Activated effector memory CD4-positive, alpha-beta T cell treated with Interleukin-2 at 50 U/mL for 16 hours (primary cell): ENCODE data around the gene SRSF8.
A peak's percentile ranks its signal among the peaks of the same experiment; 100 is the strongest.
"Not testable (repeated sequence)": the region's sequence is repeated elsewhere in the genome, so short reads cannot be mapped to it uniquely, and the experiment has no call there.

Experiments
- DNase-seq: peaks from one replicate; pipeline ENCODE4 v3.0.0-alpha.2; 2020

The SRSF8 gene, protein sequence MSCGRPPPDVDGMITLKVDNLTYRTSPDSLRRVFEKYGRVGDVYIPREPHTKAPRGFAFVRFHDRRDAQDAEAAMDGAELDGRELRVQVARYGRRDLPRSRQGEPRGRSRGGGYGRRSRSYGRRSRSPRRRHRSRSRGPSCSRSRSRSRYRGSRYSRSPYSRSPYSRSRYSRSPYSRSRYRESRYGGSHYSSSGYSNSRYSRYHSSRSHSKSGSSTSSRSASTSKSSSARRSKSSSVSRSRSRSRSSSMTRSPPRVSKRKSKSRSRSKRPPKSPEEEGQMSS

DNA sequence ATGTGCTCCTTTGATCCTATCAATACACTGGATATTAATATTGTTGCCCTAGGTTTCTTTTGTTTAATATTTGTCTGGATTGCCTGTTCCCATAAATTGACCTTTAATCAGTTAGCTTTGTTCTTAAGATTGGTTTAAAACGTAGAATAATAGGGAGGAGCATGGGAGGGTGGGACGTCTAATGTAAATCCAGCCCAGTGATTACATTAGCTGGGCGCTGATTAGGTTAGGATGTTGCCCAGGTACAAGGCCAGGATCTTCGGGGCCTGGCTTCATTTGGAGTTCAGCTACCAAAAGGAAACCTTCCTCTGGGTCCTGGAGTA is at the start of gene SRSF8:
Gene SRSF8, plus strand, starts transcription at position 204 of the 323 bp plus-strand sequence. CDS start 308 bp downstream, outside the sequence.
- DNase-seq = no peak

DNA sequence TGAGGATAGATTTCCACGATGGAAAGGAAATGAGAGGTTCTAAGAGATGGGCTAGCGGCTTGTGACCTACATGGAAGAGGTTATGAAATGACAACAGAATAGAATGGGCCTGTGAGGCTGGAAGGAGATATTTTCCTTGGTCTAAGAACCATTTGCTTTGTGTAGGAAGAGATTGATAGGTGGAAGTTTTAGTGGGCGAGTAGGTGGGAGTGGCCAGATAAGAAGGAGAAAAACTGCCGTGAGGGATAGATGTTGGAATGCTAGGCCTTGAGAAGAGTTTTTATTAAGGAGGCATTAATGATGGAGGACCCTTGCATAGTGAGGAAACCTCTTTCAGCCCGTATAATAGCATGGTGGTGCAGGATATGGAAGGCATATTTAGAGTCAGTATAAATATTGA is 45.3 kb upstream of the SRSF8 start:
- not testable (repeated sequence) for DNase-seq

DNA sequence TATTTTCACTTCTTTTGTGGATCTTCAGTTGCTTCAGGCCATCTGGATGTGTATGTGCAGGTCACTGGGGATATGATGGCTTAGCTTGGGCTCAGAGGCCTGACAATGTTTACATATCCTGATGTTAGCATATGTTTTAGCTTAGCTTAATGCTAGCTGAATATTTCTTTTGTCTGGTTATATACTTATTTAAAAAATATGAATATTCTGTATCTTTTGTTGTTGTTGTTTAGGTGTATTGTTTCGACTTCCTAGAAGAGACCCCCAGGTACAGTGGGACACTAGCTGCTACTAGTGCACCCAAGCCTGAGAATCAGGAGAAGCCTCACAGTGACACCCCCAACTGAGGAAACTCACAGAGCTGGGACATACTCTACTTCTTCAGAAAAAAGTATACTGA is 41.8 kb upstream of the SRSF8 start, which contains the start of gene KDM4E:
Gene KDM4E, plus strand, starts transcription at position 301 of the 400 bp plus-strand sequence. CDS start 300 bp downstream, outside the sequence.
- no peak for DNase-seq

DNA sequence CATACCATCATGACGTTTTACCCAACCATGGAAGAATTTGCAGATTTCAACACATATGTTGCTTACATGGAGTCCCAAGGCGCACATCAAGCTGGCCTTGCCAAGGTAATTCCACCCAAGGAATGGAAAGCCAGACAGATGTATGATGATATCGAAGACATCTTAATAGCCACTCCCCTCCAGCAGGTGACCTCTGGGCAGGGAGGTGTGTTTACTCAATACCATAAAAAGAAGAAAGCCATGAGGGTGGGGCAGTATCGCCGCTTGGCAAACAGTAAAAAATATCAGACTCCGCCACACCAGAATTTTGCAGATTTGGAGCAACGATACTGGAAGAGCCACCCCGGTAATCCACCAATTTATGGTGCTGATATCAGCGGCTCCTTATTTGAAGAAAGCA is 41.1 kb upstream of the SRSF8 start:
- not testable (repeated sequence) for DNase-seq

DNA sequence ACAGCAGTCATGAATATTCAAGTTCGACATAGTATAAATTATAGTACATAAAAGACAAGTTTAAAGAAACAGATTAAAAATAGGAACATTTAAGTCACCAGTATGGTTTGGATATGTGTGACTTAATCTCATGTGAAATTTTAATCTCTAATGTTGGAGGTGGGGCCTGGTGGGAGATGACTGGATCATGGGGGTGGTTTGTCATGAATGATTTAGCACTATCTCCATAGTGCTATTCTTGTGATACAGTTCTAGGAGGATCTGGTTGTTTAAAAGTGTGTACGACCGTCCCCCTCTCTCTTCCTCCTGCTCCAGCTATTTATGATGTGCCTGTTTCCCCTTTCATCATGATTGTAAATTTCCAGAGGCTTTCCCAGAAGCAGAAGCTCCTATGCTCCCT is 38.4 kb upstream of the SRSF8 start:
- DNase-seq = no peak

DNA sequence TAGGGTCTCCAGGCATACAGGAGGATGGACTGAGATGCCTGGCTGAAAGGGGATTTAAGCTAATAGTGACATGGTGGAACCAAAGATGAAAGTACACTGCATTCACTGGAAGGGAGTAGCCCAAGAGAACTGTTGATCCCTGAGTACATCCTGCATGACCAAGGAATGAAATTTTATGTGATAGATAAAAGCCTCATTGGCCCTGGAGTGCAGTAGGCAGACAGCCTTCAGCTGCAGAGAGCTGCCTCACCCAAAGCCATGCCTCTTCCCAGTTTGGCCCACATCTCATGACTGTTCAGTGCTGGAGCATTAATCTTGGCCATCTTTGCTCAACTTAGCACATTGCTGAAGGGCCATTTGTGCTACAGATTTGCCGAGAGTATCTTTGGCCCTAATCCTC is 33.7 kb upstream of the SRSF8 start:
- DNase-seq = no peak

DNA sequence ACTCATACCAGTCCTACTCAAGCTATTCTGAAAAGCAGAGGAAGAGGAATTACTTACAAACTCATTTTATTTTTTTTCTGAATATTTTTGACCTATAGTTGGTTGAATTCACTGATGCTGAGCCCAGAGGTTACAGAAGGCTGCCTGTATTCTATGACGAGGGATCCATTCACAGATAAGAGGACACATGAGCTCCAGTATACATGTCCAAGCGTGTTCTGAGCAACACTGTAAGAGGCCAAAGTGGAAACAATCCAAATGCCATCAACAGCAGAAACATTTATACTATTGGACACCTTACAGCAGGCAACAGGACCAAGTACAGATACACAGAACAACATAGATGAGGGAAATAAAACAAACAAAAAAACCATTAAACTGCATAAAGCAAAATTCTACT is 31.4 kb upstream of the SRSF8 start:
- no peak for DNase-seq

DNA sequence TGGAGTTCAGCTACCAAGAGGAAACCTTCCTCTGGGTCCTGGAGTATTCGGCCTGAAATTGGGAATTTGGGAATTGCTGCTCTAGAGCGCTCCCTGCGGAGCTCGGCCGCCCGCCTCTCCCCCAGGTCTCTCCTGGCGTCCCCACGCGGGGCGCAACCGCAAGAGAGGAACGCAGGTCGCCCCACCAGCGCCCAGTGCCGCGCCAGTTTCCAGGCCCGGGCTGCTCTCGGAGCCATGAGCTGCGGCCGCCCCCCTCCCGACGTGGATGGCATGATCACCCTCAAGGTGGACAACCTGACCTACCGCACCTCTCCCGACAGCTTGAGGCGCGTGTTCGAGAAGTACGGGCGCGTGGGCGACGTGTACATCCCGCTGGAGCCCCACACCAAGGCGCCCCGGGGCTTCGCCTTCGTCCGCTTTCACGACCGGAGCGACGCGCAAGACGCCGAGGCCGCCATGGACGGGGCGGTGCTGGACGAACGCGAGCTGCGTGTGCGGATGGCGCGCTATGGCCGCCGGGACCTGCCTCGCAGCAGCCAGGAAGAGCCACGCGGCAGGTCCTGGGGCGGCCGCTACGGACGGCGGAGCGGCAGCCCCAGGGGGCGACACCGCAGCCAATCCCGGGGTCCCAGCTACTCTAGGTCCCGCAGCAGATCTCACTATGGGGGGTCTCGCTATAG is 29.2 kb upstream of the SRSF8 start:
- not testable (repeated sequence) for DNase-seq

DNA sequence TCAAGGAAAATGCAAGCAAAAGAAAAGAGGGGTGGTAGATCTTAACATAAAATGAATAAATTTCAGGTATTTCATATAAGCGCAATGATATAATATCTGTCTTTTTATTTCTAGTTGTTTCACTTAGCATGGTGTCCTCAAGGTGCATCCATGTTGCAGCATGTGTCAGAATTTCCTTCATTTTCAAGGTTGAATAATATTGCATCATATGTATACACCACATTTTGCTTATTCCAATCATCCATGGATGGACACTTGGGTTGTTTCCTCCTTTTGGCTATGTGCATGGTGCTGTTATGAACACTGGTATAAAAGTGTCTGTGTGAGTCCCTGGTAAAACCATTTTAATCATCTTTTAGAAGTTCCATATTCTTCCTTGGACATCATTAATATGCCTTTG is 24.5 kb upstream of the SRSF8 start:
- DNase-seq = no peak

DNA sequence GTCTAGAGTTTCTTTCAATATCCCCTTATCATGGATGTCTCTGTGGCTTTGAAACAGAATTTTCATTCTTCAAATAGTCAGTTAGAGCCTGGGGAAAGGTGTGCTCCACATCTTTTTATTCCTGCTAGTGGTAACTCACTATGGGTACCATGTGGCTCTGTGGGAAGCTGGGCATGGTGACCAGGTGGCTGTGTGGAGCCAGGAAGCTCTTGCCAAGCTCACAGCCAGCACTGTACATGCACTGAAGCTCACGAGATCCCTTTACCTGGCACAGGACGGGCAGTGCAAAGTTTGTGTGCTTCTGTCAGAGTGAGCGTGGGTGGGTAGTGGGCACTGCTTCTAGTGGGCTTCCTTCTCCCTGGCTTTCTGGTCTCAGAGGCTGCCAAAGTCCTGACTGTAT is 23.8 kb upstream of the SRSF8 start:
- no peak for DNase-seq

DNA sequence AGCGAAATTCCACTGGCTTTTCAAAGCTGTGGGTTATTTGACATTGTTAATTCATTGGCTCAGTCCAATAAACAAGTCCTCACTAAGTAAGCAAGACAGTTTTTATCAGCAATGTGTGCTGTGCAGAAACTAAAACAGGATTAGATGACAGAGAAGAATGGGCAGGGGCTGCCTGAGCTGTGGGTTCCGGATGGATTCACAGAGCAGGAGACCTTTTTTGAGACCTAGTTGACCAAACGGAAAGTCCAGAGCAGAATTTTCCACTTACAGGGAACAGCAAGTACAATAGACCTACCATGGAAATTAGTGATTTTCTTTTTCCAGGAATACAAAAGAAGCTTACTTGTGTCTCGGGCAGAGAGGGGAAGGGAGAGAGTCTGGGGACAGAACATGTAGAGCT is 22.7 kb upstream of the SRSF8 start:
- no peak for DNase-seq

DNA sequence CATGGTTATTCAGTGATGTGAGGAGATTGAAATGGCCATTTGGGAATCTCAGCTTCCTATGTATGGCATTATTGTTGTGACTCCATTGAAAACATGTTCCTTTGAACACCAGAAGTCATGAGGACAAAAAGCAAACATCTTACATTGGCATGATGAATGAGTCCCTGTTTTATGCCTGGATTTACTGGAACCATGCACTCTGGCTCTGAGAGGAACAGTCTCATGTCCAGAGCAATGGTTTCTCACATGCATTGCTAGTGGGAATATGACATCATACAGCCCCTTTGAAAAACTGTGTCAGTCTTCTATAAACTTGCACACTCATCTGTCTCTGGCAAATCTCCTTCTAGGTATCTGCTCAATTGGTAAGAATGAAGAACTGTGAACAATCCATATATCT is 20.9 kb upstream of the SRSF8 start:
- DNase-seq = no peak

DNA sequence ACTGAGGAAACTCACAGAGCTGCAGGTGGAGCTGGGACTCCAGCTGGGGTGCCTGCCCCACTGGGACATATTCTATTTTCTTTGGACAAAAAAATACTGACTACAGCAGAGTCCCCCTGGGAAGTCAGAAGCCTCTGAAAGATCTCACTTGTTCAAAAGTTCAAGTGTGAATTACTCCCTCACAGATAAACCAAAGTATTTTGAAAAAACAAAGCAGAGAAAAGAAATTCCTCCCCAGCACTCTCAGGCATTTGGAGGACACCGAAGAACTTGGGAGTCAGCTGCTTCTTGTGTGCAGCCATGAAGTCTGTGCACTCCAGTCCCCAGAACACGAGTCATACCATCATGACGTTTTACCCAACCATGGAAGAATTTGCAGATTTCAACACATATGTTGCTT is 17.6 kb upstream of the SRSF8 start, which contains the start of gene KDM4F:
Gene KDM4F, plus strand, starts transcription at position 301 of the 400 bp plus-strand sequence.
- DNase-seq = not testable (repeated sequence)

DNA sequence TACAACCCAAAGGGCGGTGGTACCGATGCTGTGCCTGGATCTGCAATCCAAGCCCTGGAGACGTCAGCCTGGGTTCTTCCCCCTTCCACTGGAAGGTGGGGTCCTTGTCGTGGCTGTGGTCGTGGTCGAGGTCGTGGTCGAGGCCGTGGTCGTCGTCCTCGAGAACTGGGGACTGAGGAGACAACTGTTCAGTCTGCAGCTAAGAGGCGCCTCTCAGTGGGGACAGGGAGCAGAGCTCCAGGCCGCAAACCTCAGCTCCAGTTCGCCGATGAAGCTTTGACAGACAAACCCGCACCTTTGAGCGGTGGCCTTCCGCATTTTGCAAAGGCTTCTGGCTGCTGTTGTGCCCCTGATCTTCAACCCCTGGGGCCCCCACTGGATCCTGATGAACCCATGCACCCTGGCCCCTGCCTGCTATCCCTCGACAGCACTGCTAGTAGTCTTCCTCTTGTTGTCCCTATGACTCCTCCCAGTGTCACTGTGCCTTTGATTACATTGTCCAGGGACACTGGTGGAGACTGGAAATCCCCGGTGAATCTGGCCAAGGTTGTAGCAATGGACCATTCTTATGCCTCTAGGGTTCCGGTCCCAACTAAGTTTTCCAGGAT is 16.0 kb upstream of the SRSF8 start:
- DNase-seq = no peak

DNA sequence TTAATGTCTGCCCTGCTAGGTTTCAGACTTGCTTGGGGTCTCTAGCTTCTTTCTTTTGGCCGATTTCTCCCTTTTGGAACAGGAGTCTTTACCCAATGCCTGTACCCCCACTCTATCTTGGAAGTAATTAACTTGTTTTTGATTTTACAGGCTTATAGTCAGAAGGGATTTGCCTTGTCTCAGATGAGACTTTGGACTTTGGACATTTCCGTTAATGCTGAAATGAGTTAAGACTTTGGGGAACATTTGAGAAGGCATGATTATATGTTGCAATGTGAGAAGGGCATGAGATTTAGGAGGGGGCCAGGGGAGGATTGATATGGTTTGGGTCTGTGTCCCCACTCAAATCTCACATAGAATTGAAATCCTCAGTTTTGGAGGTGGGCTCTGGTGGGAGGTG is 12.4 kb upstream of the SRSF8 start:
- DNase-seq = no peak

DNA sequence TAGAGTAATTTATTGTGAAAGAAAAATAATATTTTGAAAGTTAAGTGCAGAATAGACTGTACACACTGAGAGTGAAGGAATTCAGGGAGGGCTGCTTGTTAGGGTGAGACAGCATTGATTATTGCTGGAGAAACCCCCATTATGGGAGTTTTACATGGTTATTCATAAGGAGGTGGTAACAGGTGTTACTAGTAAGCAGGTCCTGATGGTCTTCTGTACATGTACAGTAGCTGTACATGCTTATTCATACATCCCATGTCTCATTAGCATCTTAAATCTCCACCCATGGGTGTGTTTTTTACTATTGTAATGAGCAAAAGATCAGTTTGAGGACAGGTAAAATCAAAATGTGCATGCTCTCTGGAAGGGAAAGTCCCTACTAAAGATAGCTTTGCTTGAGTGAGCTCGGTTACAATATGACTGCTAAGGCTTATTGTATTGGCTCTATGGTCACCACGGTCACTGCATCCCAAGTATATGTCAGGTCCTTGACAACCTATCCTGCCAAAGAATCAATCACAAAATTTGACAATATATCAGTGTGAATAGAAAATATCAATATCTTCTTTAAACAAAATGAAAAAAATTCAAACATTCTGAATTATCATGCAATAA is 11.3 kb upstream of the SRSF8 start:
- DNase-seq = no peak

DNA sequence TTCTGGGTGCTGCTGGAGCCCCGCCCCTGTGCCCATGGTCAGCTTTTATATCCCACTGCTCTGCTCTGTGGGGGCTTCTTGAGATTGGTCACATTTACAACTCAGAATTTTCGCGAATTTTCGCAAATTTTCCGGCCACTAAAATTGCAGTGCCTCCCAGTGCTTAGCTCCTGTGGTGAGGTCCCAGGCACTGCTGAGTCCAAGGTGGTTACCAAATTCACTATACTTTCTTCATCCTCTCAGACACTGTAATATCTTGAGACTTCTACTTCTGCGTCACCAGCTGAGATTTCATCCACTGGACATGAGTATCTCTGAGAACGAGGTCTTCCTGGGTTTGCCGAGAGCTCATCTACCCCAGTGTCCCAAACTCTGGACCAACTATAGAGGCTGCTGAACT is 8.8 kb upstream of the SRSF8 start:
- DNase-seq = no peak

DNA sequence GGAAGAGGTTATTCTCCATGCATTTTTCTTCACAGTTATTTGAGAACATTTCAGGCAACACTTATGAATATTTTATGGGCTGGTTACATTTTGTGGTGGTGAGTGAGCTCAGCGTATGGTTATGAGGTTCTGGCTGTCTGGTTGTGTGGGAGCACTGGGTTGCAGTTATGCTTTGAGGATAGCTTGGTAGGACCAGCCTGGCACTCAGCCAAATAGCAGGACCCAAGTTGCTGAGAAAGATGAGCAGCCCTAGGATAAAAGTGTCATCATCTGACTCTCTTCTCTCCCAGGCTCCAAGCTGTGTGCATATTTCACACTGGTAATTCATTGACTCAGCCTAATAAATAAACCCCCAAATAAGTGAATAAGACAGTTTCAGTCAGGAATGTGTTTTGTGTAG is 8.1 kb upstream of the SRSF8 start:
- no peak for DNase-seq

DNA sequence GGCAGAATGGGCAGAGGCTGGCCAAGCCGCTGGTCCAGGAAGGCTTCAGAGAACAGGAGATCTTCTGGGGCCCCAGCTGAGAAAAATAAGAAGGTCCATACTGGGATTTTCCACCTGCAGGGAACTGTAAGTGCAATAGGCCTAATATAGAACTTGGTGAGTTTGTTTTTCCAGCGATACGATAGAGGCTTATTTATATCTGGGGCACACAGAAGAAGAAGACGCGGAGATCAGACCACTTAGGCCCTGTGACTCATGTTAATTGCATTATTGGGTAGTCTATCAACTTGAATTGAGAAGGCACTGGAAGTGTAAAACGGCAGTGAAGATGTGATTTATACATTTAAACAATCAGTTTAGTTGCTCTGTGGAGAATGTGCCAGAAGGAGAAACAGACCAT is 7.7 kb upstream of the SRSF8 start:
- DNase-seq = no peak

DNA sequence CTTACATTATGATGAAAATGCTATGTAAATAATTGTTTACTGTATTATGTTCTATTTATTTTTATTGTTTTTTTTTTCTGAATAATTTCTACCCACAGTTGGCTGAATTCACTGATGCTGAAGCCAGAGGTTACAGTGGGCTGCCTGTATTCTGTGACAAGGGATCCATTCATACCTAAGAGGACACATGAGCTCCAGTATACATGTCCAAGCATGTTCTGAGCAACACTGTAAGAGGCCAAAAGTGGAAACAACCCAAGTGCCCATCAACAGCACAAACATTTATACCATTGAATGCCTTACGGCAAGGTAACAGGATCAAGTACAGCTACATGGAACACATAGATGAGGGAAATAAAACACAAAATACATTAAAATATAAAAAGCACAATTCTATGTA is 1.4 kb upstream of the SRSF8 start:
- DNase-seq = no peak

DNA sequence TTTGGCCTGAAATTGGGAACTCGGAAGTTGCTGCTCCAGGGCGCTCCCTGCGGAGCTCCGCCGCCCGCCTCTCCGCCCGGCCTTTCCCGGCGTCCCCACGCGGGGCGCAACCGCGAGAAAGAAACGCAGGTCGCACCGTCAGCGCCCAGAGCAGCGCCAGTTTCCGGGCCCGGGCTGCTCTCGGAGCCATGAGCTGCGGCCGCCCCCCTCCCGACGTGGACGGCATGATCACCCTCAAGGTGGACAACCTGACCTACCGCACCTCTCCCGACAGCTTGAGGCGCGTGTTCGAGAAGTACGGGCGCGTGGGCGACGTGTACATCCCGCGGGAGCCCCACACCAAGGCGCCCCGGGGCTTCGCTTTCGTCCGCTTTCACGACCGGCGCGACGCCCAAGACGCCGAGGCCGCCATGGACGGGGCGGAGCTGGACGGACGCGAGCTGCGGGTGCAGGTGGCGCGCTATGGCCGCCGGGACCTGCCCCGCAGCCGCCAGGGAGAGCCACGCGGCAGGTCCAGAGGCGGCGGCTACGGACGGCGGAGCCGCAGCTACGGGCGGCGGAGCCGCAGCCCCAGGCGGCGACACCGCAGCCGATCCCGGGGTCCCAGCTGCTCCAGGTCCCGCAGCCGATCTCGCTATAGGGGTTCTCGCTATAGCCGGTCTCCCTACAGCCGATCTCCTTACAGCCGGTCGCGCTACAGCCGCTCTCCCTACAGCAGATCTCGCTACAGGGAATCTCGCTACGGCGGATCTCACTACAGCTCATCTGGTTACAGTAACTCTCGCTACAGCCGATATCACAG is 521 bp downstream of the SRSF8 start:
- DNase-seq = peak; percentile 71

DNA sequence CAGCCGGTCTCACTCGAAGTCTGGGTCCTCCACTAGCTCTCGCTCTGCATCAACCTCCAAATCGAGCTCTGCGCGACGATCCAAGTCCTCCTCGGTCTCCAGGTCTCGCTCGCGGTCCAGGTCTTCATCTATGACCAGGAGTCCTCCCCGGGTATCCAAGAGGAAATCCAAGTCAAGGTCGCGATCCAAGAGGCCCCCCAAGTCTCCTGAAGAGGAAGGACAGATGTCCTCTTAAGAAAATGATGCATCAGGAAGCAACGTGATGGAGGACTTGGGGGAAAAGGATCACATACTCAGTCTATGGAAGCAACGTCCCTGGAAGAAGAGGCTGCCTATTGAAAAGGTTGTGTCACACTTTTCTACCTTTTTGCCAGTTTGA is 1.1 kb downstream of the SRSF8 start:
- DNase-seq = no peak

DNA sequence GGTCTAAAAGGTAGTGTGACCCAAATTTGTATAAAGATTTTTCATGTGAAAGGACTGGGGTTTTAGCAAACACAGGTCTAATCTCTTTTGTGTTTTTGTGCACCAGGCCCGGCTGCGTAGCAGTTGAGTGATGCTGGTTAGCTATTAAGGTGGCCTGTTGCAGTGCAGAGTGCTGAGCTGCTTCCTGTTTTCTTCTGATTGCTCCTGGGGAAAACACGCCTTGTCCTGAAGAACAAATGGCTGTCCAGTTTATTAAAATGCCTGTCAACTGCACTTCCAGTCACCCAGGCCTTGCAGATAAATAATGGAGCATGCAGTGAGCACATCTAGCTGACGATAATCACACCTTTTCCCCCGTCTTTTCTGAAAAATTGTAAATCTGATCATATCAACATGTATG is 1.8 kb downstream of the SRSF8 start:
- DNase-seq = peak; percentile 65
